Kidney glomerular epithelial cell (primary cell): ENCODE results near the gene MTMR8.

Experiments
- DNase-seq: peaks from one replicate; lab custom pipeline; 2025; lab: John Stamatoyannopoulos, UW

MTMR8 gene

DNA sequence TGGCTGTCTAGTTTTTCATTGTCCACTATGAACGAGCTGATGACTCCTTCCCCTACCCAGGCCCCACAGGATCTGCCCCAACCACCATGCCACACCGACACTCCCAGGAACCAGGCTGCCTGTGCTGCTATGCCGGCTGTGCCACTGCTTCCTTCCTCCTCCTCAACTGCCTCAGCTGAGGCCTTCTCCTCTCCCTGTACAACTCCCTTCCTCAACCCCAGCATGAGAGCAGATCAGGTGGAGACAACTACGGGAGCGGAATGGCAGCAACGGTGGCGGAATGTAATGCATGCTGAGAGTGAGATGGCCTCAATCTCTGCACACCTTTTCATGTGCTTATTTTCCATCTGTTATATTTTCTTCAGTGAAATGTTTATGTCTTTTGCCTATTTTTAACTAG lies 88.5 kb downstream of the MTMR8 start:
- DNase-seq = no peak

DNA sequence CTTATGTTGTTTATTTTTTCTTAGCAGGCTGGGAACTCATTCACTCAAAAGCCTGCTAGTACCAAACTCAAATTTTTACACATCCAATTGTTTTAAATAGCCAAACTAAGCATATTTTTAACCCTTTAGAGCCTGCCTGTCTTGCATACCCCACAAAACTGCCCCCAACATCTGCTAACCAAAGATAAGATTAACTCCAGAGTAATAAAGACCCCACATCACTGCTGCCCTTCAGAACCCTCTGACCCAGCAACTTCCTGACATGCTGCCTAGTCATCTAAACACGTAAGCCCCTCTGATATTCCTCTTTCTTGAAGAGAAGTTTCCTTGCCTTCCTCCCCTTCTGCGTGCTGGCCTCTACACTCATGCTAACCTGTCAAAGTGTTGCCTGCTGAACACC lies 104.1 kb downstream of the MTMR8 start:
- no peak for DNase-seq

DNA sequence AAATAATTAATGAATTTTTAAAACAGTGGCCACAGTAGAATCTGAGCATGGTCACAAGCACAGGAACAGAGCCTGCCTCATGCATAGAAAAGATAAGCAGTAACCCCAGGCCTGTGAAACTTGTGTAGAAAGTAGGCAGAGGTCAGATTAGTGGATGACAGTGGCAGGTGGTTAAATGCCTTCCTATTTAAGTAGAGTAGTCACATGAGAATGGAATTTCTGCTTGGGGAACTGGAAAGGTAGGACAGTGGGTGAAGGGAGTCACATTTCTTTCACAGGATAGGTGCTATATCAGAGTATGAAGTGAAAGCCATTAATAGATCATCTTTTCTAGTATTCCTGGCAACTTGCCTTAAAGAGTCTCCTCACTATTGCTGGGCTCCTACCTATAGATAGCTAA lies 130.0 kb downstream of the MTMR8 start:
- no peak for DNase-seq

DNA sequence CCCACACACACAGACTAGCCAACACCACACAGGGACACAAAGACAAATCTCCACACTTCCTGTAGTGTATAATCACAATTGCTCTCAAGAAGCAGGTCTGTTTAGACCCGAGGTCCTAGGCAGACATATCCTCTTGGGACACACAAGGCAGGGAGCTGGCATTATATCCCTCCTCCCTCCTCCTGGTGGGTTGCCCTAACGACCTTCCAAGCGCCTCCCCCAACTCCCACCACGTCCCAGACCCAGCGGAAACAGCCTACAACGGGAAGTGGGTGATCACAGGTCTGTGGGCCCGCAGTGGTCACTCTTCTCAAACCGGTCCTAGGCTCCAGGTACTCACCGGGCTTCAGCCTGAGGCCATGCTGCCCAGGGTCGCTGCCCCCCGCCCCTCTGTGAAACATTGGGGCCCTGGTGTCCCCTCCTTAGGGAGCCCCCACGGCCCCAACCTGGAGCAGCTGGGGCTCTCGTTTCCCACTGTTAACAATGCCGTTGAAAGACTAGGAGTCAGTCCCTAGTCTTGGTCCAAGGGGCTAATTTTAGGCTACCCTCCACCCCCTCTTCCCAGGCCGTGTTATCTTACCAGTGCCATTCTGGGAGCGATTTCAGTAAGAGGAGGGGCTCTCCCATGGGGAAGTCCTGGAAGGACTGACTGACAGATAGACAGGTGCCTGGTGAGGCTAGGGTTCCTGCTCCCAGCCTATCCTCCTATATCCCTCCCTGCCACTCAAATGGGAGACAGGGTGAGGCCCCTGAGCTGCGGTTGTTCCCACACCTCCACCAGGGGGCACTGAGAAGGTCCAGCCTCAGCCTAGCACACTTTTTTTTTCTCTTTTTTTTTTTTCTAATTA lies 164.9 kb downstream of the MTMR8 start, which contains the start of gene ASB12:
Gene ASB12 (minus strand): TSS at position 485 of the 848 bp plus-strand sequence. CDS start 4,957 bp downstream, outside the sequence.
- no peak for DNase-seq

DNA sequence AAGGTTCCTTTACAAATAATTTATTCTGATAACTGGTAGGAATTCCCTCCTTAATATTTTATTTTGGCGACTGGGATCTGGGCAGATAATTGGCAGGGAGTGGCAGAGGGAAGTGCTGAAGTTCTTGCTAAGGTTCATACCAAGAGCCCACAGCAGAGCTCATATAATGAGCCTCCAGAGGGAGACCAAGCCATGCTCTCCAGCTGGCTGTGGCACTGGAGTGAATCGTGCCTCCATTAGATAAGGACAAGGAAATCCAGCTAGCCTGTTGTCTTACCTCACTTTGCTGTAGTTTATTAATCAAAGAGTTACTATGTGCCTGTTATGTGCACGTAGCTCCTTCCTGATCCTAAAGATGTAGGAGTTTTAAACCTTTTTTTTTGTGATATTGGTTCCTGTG lies 166.1 kb downstream of the MTMR8 start:
- no peak for DNase-seq
